ENCODE measurements around the gene RNF220.

Gene RNF220

DNA sequence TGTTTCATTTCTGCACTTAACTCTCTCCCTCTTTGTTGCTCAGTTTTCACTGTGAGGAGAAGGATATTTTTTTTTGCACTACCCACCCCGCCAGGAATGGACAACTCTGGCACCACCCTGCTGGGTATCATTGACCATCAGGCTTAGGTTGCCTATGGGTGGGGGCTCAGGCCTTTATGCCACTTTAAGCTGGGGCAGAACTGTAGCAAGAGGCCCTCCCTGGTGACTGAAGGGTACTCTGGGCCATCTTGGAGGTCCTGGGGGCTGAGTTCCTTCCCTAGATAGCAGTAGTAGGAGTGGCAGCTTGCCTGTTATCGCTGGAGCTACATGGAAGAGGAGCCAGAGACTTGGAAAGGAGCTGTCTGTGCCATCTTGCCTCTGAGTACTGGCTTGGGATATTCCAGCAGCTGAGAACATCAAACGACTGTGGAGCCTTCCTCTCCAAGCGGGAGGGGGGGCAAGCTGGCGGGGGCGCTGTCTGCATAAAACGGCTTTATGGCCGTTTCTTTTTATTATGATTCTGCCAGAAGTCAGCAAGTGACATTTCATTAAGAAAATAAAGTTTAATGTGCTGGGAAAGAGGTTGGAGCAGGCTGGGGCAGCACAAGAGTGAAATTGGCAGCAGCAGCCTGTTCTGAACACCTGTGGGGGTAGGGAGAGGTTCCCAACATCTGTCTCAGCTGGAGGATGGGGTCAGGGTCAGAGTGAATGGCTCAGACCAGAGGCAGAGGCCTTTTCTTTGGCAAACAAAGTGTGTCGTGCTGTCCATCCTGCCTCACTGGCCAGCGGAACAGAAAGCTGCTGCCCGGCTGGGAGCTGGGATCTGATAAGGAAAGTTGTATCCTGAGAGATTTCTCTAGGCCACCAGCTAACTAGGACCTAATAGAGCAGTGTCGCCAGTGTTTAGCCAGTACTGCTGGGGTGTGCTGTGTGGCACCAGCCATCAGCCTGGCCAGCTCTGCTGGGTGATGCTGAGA is 236.4 kb downstream of the RNF220 start:
- DNase-seq: no peak

DNA sequence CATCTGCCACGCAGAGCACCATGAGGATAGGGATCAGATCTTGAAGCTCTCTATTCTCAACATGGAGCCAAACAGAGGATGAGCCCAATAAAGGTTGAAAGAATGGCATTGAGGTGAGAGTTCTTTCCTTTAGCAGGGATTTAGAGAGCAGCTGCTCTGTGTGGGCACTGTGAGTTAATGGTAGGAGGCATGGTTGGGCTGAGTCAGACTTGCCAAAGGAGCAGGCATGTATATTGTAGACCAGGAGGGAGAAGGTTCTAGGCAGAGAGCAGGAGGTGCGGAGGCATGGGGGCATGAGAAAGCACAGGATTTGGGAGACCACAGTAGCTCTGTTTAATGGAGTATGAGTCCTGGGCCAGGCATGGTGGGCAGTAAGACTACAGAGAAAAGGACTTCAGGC is 237.2 kb downstream of the RNF220 start:
- no peak for DNase-seq

DNA sequence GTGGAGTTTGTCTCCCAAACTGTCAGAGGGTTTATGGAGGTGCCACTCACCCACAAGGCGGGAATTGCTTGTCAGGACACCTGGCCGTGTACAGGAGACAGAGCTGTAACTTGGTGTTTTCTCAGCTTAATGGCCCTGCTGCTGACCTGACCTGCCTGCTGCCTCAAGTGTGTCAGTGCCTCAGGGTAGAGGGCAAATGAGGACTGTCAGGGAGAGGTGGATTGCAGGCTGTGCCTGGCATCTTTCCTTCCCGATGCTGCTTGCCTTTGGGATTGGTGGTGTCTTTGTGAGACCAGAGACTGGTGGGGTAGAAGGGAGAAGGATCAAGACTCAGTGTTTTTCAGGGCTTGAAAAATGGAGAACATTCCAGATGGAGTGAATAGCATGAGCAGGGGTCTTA is 237.9 kb downstream of the RNF220 start:
- no peak for DNase-seq

DNA sequence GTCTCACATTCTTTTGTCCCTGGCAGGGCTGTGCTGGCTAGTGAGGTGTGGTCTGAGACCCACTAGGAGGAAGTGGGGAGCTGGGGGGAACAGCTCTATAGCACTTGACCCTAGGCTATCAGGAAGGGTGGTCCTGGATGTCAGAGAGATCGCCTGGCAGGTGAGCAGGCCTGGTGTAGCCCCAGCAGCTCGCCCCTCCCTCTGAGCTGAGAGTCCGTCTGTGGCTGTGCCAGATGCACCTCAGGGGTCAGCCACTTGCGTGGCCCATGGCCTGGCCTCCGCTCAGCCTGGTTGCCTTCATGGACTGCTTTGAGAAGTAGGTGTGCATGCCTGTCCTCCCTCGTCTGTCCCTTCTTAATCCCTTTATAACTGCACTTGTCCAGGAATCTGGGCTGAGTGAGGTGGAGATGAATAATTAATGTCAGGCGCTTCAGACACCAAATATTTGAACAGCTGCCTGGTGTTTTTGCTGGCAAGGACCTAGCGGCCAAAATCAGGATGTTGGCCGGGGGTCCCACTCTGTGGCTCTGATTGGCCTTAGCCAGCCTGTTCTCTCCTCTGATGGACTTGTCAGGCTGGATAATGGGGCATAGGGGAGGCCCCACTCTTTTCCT is 238.8 kb downstream of the RNF220 start:
- DNase-seq: no peak

DNA sequence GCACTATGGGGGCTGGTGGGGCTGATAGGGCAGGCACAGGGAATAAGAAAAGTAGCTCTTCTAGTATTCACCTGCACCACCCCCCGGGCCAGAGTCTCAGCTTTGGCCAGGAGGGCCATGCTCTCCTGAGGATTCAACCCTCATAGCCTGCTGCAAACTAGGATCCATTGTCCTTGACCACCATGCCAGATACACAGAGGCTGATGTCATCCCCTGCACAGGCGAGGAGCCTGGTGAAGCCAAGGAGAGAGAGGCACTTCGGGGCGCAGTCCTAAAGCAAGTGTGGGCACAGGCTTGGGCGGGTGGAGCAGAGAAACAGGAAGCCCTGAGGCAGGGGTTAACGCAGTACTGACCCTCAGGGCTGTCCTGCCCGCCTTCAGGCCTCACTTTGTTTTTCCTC is 239.8 kb downstream of the RNF220 start:
- DNase-seq: no peak

DNA sequence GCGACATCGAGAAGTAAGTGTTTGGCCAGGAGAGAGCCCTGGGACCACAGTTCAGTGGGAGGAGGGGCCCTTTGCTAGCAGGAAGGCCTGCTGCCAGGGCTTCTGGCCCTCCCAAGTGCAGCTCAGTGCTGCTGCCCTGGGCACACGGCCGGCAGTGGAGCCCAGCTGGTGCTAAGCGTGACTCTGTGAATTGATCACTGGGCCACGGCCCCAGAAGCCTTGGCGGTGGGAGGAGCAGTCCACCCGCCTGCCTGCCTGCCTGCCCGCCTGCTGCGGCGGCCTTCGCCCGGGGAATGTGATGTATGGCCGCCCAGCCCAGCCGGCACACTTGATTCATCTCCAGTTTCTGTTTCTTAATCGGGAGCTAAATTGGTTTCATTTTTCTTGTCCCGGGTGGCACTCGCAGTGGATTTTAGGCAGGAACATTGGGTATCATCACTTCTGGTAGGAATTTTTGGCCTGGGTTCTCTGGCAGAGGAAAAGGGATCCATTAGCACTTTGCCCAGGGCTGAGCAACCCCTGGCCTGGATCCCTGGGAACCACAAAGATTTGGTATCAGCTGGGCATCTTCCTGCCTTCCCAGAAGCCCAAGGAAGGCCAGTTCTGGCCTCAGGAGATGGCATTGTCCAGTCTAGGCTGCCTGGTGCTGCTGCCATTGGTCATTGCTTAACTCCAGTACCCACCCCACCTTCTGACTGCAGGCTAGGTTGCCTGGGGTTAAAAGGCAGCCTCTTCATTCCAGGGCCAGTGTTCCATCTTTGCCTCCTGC is 240.6 kb downstream of the RNF220 start:
- DNase-seq: no peak

DNA sequence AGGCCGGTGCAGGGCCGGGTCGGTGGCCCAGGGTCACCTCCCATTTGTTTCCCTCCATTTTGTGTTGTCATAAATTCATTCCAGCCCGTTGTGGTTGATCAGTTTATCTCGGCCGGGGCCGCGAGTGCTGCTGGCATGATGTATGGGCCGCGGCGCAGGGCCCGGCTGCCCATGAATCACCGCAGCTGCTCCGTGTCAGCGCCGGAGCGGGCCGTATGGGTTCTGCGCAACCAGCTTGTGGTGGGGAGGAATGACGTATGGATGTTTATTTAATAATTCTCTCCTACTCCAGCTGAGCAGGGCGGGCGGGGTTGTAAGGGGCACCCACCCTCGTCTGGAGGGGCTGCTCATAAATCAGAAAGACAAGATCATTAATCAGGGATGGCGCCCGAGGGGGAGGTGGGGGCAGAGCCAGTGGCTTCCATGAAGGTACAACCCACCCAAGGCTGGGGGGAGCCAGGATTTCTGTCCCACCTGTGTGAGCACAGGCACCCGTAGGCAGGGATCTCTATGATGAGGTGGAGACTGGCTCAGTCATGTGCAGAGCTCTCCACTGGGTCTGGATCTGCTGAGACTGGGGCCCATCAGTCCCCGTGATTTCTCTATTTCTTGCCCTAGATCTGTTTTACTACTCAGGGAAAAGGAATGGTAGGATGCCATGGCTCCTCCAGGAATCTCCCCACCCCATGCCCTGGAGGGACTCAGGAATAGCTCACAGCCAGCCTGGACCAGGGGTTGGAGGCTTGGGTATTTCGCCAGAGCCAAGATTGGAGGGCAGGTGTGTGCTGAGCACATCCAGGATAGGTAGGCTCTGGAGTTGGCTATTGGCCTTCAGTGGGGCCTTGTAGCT is 241.4 kb downstream of the RNF220 start:
- no peak for DNase-seq

DNA sequence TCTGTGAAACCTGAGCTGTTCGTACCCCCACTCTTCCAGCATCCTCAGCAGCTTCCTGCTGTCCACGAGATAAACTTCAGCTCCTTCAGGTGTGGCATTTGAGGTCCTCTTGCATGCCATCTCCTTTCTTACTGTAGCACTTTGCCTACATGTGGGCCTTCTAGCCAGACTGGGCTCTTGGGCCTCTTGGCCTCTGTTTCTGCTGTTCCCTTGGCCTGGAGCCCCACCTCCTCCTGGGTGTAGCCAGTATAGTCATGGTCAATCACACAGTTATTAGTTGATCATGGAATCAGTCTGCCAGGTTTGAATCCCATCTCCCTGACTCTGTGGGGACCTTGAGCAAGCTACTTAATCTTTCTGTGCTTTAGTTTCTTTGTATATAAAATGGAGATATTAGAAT is 242.8 kb downstream of the RNF220 start:
- DNase-seq: no peak

DNA sequence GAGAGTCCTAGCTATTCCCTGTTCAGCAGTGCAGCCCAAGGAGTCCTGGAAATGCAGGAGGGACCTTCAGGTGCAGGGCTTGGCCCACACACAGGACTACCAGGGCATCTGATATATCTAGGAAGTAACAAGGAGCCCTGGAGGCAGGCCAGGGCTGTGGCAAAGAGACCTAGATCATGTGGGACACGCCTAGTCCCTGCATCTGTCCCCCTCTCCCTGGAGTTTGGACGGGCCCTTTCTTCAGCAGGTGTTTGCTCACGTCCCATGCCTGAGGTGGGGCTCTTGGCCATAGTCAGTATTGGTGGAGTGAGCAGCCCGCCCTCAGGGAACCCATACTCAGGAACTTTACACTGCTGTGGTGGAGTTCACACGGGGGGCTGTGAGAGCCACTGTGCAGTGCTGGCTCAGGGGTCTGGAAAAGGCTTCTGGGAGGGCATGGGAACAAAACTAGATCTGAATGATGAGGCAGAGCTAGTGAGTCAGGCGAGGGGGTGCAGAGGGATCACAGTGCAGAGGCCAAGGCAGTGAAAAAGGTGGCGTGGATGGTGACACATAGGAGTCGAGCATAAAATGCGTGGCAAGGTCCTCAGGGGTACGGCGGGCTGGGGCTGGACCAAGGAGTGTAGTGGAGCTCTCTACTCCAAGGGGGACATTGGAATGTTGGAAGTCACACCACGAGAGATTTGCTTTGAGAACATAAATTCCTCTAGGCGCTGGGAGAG is 243.6 kb downstream of the RNF220 start:
- no peak for DNase-seq

DNA sequence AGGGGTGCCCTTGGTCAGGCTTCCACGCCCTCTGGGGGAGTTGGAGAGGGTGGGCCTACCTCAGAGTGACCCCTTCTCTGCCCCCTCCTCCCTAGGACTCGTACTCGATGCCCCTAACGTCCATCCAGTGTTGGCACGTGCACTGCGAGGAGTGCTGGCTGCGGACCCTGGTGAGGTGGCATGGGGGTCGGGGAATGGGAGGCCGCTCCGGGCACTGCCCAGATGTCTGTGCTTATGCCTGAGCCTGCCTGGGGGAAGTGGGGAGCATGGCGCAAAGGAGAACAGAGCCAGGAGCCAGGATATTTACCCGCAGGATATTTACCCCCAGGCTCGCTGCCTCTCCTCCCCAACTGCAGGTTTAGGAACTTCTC is 244.7 kb downstream of the RNF220 start:
- DNase-seq: no peak

DNA sequence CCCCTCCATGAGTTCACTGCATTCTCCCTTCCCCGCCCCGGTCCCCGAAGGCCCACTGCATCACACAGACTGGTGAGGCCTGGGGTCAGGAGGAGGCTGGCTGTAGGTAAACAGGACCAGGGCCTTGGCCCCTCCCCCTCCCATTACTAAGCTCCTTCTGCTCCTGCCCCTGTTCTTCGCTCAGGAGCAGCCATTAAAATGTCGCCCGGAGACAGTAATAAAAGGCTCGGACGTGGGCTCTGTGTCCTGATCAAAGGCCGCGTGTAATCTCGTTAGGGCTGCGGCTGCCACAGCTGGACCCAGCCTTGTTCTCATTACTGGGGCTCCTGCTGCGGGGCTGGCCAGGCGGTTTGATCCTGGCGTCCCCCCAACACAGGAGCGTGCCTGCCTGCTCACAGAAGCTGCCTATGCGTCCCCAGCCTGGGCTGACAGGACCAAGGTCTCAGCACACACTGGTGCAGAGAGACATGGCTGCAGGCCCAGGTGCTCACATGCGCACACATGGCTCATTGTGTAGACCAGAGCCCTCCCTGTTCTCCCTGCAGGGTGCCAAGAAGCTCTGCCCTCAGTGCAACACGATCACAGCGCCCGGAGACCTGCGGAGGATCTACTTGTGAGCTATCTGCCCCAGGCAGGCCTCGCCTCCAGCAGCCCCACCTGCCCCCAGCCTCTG is 245.2 kb downstream of the RNF220 start:
- DNase-seq: no peak

DNA sequence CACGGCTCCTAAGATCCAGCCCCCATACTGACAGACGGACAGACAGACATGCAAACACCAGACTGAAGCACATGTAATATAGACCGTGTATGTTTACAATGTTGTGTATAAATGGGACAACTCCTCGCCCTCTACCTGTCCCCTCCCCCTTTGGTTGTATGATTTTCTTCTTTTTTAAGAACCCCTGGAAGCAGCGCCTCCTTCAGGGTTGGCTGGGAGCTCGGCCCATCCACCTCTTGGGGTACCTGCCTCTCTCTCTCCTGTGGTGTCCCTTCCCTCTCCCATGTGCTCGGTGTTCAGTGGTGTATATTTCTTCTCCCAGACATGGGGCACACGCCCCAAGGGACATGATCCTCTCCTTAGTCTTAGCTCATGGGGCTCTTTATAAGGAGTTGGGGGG is 246.0 kb downstream of the RNF220 start:
- no peak for DNase-seq

DNA sequence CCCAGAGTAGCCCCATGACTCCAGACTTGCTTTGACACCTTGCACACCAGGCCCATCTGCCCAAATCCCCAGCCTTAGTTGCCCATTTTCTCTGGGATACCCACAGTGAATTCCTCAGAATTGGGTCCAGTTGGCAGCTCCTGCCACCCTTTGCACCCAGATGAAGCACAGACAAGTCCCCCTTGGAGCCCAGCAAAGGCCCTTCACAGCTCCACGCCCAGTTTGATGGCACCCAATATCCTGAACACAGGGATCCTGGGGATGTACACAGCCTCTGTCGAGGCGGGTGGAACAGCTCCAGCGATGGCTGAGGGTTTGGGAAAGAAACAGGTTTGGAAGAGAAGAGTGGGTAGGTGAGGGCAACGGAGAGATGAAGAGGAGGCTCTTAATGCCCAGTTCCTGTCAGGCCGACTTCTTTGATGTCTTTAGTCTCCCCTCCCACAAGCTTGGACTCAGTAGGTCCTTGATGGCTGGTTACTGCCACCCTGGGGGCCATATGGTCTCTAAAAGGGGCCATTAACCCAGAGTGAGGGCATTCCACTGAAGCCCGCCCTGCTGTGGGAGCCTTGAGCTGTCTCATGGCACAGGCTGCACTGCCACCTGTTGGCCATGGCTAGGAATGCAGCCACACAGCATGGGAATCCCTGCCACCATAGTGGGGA is 247.5 kb downstream of the RNF220 start:
- no peak for DNase-seq

DNA sequence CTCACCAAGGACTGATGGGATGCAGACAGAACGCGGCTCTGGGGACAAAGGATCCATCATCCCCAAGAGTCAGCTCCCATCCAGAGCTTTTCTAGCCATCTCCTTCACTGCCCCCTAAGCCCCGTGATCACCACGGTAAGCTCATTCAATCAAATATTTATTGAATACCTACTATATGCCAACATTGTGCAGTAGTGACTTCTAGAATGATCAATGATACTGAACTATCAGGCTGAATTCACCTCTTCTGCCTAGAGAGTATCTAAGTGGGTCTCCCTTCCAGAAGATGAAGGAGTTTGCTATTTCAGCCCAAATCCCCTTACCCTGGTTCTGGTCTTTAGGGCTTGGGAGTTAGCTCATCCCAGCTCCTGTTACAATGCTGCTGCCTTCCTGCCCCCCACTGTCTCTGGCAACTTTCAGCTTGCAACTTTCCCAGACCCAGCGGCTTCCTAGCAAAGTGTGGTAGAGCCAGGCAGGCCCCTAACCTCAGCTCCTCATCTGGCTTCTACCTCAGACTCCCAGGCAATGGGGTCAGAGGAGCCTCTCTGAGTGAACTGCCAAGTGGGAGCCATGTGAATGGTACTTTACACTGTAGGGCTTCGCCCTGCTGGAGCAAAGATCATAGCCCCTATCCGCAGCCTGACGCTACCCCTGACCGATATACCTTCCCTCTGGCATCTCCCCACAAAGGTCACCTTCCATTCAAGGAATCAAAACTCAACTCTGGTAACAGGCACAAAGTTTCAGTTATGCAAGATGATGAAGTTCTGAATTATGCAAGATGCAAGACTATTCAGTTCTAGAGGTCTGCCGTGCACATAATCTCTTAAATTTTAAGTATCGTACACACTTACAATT is 248.3 kb downstream of the RNF220 start:
- DNase-seq: no peak

DNA sequence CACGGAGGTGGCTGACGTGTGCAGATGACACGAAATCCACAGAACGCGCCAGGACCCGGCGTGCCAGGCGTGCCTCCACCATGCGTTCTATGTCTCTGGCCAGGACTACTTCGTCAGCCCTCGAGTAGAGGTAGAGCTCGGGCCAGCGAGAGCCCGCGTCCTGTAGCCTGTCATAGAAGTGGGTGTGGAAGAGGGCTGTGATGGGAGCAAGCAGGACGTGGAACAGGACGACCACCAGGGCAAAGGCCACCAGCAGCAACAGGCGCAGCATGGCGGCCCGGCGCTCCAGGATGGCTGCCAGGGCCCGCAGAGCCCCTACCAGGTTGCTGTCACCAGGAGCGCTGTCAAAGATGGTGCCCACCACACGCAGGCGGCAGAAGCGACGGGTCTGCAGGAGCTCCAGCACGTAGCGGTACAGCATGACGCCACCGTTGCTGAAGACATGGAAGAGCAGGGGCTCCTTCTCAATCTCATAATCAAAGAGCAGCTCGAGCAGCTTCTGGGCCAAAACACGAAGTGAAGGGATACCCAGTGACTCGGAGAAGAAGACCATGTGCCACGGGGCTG is 249.6 kb downstream of the RNF220 start:
- DNase-seq: no peak

DNA sequence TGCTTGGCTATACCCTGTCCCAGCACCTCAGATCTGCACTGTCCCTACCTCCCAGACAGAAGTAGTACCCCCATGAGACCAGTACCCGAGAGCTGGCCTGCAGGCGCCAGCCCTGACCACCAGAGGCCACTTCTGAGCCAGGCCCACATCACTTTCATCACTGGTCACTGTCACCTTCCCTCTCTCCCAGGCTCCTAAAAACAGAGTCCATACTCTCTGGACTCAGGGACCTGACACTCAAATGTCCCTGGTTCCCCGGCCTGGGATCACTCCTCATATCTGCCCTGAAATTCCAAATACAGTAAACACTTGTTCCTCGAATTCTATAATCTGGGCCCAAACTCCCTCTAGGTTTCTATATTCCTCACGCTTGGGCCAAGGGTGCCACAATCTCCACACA is 250.6 kb downstream of the RNF220 start:
- no peak for DNase-seq

DNA sequence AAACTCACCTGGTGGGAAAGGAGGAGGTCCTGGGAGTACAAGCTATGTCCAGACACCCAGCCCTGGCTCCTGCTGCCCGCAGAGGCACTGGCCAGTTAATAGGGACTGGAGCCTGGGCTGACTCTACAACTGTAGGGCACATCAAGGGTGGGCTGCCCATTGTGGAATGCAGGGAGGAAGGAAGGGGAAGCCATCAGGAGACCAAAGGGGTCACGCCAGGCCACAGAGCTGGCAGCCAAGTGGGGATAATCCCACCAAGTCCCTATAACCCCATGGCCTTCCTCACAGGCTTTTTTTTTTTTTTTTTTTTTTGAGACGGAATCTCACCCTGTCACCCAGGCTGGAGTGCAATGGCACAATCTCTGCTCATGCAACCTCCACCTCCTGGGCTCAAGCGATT is 254.5 kb downstream of the RNF220 start:
- DNase-seq: no peak

DNA sequence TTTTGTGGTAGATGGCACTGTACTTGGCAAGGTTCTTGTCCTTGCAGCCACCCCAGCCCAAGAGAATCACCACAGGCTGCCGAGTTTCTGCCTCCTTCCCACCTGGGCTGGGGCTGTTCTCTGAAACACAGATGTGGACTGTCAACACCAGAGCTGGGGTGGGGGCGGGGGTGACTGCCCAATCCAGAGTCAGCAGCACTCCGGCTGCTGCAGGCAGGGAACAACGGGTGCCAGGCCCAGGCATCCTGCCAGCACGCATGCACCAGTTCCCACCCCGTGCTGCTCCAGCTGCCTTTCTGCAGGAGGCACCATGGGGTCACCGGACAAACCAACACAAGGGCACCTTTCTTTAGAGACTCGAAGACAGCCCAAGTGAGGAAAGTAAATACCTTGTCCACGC is 255.1 kb downstream of the RNF220 start:
- DNase-seq: no peak

All from NCI-H1436 treated with DMSO at 0.1 percent for 48 hours (cell line).